CD4-positive, alpha-beta T cell treated with Interleukin-6 at 100 ng/mL for 8 hours (primary cell): Measurements from ENCODE around the gene PTGFR.

Experiments
- DNase-seq: peaks from one replicate; pipeline ENCODE4 v3.0.0-alpha.2; 2020; ENCODE audit warnings: mixed read lengths, low spot score

Gene PTGFR

GRCh38 chr1:78520843-78521242 is 30.1 kb downstream of the PTGFR start:
- DNase-seq, result no peak

DNA sequence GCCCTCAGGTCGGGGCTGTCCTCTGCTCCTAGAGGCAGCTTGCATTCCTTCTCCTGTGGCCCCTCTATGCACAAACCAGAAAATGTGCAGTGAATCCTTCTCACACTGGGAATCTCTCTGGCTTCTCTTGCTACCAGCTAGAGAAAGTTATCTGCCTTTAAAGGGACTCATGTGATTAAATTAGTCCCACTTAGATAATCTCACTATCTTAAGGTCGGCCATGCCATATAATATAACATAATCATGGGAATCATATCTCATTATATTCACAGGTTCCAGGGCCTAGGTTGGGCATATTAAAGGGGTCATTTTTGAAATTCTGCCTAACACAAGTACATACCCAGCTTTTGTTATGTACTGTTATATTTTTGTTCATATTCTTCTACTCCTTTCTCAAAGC is 31.4 kb downstream of the PTGFR start:
- DNase-seq, result no peak

- DNase-seq, result no peak
These were observed 35.7 kb downstream of the PTGFR start for GRCh38 chr1:78526496-78526895.

GRCh38 chr1:78527706-78528105 is 36.9 kb downstream of the PTGFR start:
- DNase-seq, result no peak

DNA sequence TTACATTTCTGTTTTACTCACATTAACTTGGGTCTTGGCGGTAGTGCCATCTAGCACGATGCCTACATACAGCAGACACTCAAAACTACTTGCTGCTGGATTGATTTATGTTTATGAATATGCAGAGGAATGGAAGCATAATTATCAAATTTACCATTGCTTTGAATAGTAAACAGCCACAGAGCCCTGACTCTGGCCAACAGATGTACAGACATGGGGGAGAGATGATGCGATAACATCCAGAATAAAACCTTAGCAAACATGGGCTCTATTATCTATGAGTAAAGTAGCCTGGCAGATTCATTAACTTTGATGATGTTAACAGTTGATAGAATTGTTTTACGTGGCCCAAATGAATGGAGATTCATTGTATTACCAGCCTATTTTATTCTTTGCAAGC is 42.8 kb downstream of the PTGFR start:
- DNase-seq, result no peak

DNA sequence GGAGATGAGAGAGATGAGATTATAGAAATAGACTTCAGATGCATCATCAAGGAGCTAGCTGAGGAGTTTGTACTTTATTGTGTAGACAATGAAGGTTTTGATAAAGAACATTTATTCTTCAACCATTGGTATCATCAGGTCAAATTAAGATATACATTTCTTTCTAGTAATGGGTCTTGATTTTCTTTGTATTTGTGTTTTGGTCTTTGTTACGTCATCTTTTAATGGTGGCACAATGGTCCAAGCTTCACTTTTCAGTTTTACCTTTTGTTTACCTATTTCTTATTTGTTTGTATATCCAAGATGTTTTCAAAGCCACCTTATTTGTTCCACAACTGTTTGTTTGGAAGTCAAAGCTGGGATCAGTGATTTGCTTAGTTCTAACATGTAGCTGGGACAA is 44.5 kb downstream of the PTGFR start:
- no peak for DNase-seq

GRCh38 chr1:78536427-78536826 is 45.7 kb downstream of the PTGFR start:
- no peak for DNase-seq

DNA sequence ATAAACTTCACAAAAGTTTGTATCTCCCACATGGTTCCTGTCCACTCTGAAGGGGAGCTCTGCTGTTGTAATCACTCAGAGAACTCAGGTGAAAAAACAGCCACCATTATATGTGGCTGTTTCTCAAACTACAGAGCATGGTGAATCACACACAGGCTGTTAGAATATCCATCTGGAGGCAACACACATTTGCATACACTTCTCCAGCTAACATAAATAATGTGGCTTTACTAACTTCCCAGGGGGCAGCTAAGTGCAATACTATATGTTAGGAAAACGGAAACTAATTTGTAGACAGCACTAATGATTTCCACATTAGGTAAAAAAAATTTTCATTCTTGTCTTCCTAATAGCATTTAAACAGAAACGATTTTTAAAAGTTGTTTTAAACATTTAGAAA is 49.3 kb downstream of the PTGFR start:
- no peak for DNase-seq

DNA sequence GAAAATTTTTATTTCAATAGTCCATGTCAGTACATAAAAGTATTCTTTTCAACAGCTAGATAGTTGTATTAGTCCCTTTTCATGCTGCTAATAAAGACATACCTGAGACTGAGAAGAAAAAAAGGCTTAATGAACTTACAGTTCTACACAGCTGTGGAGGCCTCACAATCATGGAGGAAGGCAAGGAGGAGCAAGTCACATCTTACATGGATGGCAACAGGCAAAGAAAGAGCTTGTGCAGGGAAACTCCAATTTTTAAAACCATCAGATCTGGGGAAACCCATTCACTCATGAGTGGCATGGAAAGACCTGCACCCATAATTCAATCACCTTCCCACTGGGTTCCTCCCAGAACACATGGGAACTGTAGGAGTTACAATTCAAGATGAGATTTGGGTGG is 50.7 kb downstream of the PTGFR start:
- DNase-seq, result no peak

DNA sequence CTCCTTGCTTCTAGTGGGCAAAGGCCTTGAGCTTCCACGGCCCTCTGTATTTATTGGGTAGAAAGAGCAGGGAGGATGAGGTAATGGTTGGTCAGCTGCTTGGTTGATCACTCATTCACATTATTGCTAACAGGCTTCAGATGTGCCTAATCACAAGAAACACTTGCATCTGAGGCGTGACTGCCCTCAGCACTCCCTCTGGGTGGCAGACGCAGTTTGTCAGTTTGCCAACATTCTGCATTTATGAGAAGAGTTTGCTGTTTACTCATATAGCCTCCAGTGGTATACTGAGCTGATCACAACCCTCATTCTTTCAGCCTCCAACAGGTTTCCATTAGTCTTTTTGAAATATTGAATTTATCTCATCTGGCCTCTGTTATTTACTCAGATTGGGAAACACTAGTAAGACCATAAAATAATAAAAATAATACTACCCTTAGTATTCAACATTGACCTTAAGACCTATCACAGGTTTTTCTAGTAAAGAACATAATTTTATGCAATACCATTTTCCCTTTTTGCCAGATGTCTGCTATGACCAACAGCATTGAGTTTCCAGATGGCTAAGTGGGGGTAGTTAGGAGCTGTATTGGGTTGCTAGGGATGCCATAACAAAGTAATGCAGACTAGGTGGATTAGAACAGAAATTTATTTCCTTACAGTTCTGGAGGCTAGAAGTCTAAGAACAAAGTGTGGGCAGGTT is 53.3 kb downstream of the PTGFR start:
- DNase-seq, result no peak

GRCh38 chr1:78547081-78547480 is 56.3 kb downstream of the PTGFR start:
- no peak for DNase-seq

- no peak for DNase-seq
These were observed 58.6 kb downstream of the PTGFR start for GRCh38 chr1:78549331-78549730.

DNA sequence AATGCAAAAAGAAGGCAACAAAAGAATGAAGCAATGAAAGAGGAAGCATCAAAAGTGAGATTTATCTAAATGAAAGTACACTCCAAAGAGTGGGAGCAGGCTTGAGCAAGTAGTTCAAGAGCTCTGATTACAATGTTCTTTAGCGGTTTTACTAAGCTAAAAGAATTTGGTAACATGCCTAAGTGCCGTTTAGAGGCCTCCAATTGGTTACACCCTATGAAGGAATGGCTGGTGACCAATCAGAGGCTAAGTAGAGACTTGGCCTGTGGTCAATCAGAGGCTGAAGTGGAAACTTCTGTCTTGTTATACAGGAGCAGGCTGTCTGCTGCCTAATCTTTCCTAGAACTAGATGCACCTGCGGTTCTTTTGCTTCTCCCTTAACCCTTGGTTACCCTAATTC is 59.1 kb downstream of the PTGFR start:
- no peak for DNase-seq

- no peak for DNase-seq
These were observed 63.1 kb downstream of the PTGFR start for GRCh38 chr1:78553859-78554258.

- DNase-seq, result no peak
These were observed 64.1 kb downstream of the PTGFR start for GRCh38 chr1:78554840-78555239.

GRCh38 chr1:78559680-78560079 is 68.9 kb downstream of the PTGFR start:
- no peak for DNase-seq

GRCh38 chr1:78560811-78561210 is 70.0 kb downstream of the PTGFR start:
- no peak for DNase-seq

DNA sequence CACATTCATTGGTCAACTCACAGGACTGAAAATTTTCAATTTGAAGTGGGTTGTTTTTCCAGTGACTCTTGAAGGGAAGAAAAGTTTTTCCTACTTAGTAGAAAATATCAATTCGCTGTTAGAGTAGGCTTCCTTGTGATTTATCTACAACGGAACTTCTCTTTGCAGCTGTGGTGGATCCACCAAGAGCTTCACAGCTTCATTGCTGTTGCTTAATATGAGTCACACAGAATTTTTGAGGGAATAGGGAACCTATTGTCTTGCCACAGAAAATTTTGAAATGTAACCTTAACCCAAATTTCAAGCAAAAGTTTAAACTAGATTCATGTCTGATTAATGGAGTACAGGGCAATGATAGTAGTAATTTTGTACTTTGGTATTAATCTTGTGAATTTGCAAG is 71.1 kb downstream of the PTGFR start:
- no peak for DNase-seq

DNA sequence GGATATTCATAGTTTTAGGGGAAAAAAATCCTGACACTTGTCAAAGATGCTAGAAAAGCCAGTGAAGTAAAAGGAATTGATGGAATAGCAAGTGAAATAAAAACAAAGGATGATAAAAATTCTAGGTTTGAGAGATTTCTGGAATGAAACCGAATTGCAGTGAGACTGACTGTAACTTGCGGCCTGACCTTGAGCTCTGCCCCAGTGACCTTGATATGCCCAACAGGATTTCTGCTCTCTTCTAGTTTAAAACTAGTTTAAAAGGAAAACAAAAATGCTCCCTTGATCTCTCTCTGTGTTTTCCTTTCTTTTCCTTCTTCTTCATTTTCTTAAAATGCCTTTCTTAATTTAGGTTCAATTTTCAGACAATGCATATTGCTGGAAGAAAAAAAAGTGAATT is 74.6 kb downstream of the PTGFR start:
- no peak for DNase-seq

DNA sequence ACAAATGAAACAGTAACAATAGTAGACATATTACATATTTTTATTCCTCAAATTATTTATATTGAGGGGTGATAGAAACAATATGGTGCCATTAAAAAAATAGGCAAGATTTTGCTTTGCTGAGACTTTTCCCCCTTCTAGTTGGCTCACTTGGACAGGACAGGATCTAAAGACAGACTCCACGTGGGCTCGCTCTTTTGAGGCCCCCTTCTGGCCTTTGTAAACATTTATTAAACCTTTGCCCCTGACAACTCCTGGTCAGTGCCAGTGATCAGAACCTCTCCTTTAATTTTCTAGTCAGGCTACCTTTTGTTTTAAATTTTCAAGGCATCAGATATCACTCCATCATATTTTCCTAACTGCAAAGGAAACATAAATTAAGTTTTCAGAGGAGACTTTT is 79.8 kb downstream of the PTGFR start:
- no peak for DNase-seq

DNA sequence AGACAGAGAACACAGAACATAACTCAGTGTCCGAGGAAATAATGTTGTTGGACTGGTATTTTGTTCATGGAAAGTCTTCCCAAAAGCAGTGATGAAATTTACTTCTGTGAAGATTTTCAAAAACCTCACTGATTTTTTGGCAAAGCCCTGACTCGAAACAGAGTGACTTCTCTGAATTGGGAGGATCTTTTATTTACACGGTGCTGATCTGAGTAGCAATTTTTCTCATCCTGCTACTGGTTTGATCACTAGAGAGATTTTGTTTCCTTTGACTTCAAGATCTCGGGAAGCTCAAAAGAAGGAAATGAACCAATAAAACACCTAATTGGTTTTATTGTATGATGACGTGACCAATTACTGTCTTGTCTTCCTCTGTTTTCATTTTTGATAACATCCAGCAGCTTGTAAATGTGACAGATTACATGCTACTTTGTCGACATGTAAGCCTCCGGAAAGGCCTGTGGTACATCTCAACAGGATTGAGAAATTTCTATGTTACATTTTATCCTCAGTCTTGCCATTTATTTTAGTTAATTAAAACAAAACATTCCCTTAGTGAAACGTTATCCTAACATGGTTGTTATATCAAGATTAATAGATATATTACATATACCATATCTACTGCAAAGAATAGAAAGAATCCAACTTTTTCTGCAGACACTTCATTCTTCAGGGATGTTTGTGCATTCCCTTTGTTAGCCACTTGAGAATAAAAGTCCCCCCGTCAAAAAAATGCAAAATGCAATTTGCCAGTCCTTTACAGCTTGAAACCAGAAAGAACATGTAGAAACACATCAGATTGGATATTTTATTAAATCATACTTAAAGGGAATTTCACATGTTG is 86.7 kb downstream of the PTGFR start:
- no peak for DNase-seq

DNA sequence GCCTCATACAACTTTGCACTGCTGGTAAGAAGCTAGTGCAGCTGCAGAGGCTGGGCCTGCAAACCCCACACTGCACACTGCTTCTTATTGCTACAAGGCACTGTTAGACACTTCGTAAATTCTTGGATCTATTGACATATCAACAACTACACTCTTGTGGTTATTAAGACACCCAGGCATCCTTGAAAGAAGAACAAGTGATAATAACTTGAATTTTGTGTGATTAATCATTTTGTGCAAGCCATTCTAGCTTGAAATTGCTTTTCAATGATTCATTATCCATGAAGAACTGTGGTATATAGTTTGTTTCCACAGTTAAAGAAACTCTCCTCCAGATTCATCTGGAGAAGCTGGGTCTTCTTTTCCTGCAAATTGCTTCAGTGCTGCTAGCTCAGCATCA is 95.8 kb downstream of the PTGFR start:
- DNase-seq, result no peak

DNA sequence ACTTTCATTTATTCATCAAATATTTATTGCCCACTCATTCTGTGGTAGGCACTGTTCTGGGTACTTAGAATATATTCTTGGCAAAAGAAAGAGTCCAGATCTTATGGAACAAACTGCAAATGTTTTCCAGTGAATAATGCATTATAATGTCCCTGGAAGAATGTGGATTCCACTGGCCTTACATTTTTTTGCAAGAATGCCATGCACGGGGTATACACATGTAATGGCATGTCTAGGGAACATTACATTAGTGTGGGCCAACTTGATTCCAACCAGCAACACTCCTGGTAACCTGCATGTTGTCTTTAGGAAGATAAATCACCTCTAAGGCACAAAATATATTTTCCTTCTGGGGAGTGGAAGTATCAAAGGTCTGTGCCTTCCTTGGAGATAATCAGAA is 96.4 kb downstream of the PTGFR start:
- no peak for DNase-seq
